Daoy (cell line): Measurements from ENCODE around the gene GJC1. TPM values are rescaled to one million over a fixed set of nuclear protein-coding genes. Genes with fewer than 3 reads are reported as not detected.

Experiments used
- DNase-seq: peaks from one replicate; pipeline ENCODE4 v3.0.0-alpha.2; 2015; ENCODE audit warnings: low read depth
- total RNA-seq: library from RNA; depleted of rRNA; stranded (reverse); fragments of >200 nt; shearing (Covaris generic); gene quantifications from 2 replicates; pipeline ENCODE4 v1.2.3, GENCODE V29; 2014; rRNA removed

GJC1 gene
- 12.4 and 15.7 TPM in 2 replicates for total RNA-seq

GRCh38 chr17:44829523-44830358 lies at the start of gene GJC1:
GJC1 (minus strand) TSS chr17:44830287; CDS start chr17:44805817, 24,470 bp downstream.
- peak; percentile 69 for DNase-seq

- DNase-seq = no peak
Measured at GRCh38 chr17:44879376-44879775, 49.3 kb upstream of the GJC1 start.

- peak; percentile 33 for DNase-seq
Measured at GRCh38 chr17:44878627-44879221, 48.6 kb upstream of the GJC1 start.

- no peak for DNase-seq
Measured at GRCh38 chr17:44877121-44877520, 47.0 kb upstream of the GJC1 start.

GRCh38 chr17:44875761-44876160 lies 45.7 kb upstream of the GJC1 start:
- DNase-seq = no peak

- DNase-seq = peak; percentile 14
Measured at GRCh38 chr17:44872131-44872768, 42.2 kb upstream of the GJC1 start.

GRCh38 chr17:44871556-44871955 lies 41.5 kb upstream of the GJC1 start:
- no peak for DNase-seq

GRCh38 chr17:44867841-44868240 lies 37.8 kb upstream of the GJC1 start:
- DNase-seq = no peak

GRCh38 chr17:44865931-44866330 lies 35.8 kb upstream of the GJC1 start:
- DNase-seq = no peak

GRCh38 chr17:44865231-44865660 lies 35.2 kb upstream of the GJC1 start:
- DNase-seq = peak; percentile 65

- no peak for DNase-seq
Measured at GRCh38 chr17:44864831-44865230, 34.7 kb upstream of the GJC1 start.

GRCh38 chr17:44863061-44863918 lies 33.2 kb upstream of the GJC1 start:
- DNase-seq = no peak

GRCh38 chr17:44862278-44862914 lies 32.3 kb upstream of the GJC1 start:
- no peak for DNase-seq

- DNase-seq = no peak
Measured at GRCh38 chr17:44859701-44860100, 29.6 kb upstream of the GJC1 start.

- no peak for DNase-seq
Measured at GRCh38 chr17:44854192-44854591, 24.1 kb upstream of the GJC1 start.

- no peak for DNase-seq
Measured at GRCh38 chr17:44850612-44851011, 20.5 kb upstream of the GJC1 start.

- no peak for DNase-seq
Measured at GRCh38 chr17:44850025-44850424, 19.9 kb upstream of the GJC1 start.

- DNase-seq = no peak
Measured at GRCh38 chr17:44848961-44849489, 18.9 kb upstream of the GJC1 start.

GRCh38 chr17:44848257-44848795 lies 18.2 kb upstream of the GJC1 start:
- no peak for DNase-seq

- no peak for DNase-seq
Measured at GRCh38 chr17:44847586-44847985, 17.5 kb upstream of the GJC1 start, which contains the start of gene HIGD1B. HIGD1B (plus strand) TSS chr17:44847883; CDS start chr17:44848153, 270 bp downstream.

- no peak for DNase-seq
Measured at GRCh38 chr17:44846206-44846605, 16.1 kb upstream of the GJC1 start.
